Smooth muscle cell (in vitro differentiated cells): Measurements from ENCODE around the gene PPIE. TPM values are rescaled to one million over a fixed set of nuclear protein-coding genes. Genes with fewer than 3 reads are reported as not detected.
"Not testable (repeated sequence)": the region's sequence is repeated elsewhere in the genome, so short reads cannot be mapped to it uniquely, and the experiment has no call there.

Source experiments
- DNase-seq: peaks from one replicate; lab custom pipeline; 2025; ENCODE audit not compliant: unreplicated experiment; lab: John Stamatoyannopoulos, UW
- H2AFZ ChIP-seq: fragments of 200-600 bp; sonication (generic); 2 replicates; pipeline ENCODE4 v1.6.0; 2016; ENCODE audit warnings: antibody characterized with exemption, low read depth, mild to moderate bottlenecking
- H3F3A ChIP-seq: fragments of 200-600 bp; sonication (generic); 2 replicates; pipeline ENCODE4 v1.6.0; 2017; ENCODE audit warnings: antibody characterized with exemption, low read depth
- H3K27ac ChIP-seq: fragments of 200-600 bp; sonication (generic); 2 replicates; pipeline ENCODE4 v1.5.1; 2016; ENCODE audit warnings: low read depth, mild to moderate bottlenecking
- H3K27me3 ChIP-seq: fragments of 200-600 bp; sonication (generic); 2 replicates; pipeline ENCODE4 v1.6.1; 2016; ENCODE audit warnings: low read depth, mild to moderate bottlenecking
- H3K36me3 ChIP-seq: fragments of 200-600 bp; sonication (generic); 2 replicates; pipeline ENCODE4 v1.5.1; 2016; ENCODE audit warnings: low read depth
- H3K4me1 ChIP-seq: fragments of 200-600 bp; sonication (generic); 2 replicates; pipeline ENCODE4 v1.5.1; 2016; ENCODE audit warnings: low read depth
- H3K4me2 ChIP-seq: fragments of 200-600 bp; sonication (generic); 2 replicates; pipeline ENCODE4 v1.6.0; 2016; ENCODE audit warnings: mild to moderate bottlenecking
- H3K4me3 ChIP-seq: fragments of 200-600 bp; sonication (generic); 2 replicates; pipeline ENCODE4 v1.5.1; 2016; ENCODE audit warnings: mild to moderate bottlenecking
- H3K79me2 ChIP-seq: fragments of 200-600 bp; sonication (generic); 2 replicates; pipeline ENCODE4 v1.6.0; 2016; ENCODE audit warnings: low read depth, mild to moderate bottlenecking
- H3K9ac ChIP-seq: fragments of 200-600 bp; sonication (generic); 2 replicates; pipeline ENCODE4 v1.6.0; 2016; ENCODE audit warnings: low read depth
- H3K9me3 ChIP-seq: fragments of 200-600 bp; sonication (generic); replicated peaks from 2 replicates; pipeline ENCODE4 v1.5.1; 2016; ENCODE audit warnings: low read depth
- H4K20me1 ChIP-seq: fragments of 200-600 bp; sonication (generic); 2 replicates; pipeline ENCODE4 v1.6.0; 2016; ENCODE audit warnings: low read depth
- CTCF ChIP-seq: fragments of 200-600 bp; sonication (generic); IDR thresholded peaks from 2 replicates; pipeline ENCODE4 v1.5.1; 2017; ENCODE audit warnings: borderline replicate concordance, mild to moderate bottlenecking, antibody characterized with exemption; ENCODE audit not compliant: insufficient read depth, poor library complexity, severe bottlenecking
- WGBS: methylation state at CpG from one replicate; pipeline ENCODE4 v1.1.7; 2016; ENCODE audit warnings: low lambda C conversion rate; 5-methylcytosine and 5-hydroxymethylcytosine counted together
- polyA plus RNA-seq: library from polyadenylated mRNA; unstranded; fragments of >200 nt; fragmentation: Nextera tagmentation; extraction: Ambion mirVana; gene quantifications from 2 replicates; pipeline ENCODE4 v1.2.1, GENCODE V29; 2016
- total RNA-seq: library from RNA; depleted of rRNA; stranded (reverse); fragments of >200 nt; gene quantifications from 2 replicates; pipeline ENCODE4 v1.2.3, GENCODE V29; 2014

PPIE gene
- total and polyA plus RNA-seq, 2 experiments from 2014 or later, result 47.8 to 62.0 TPM

DNA sequence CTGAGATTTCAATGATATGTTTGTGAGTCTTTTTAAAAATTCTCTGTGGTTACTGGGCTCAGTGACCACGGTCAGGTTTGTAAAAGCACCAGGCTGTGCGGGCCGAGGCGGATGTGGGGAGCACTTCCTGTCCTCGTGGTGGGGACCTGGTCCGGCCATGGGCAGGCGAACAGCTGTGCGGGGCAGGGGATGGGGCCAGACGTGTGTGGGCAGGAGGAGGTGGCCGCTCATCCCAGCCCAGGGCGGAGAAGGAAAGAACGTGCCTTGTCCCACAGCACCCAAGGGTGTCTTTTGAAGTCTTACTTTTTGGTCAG is 37.7 kb downstream of the PPIE start:
- Histone ChIP-seq H3K9me3 (no peaks in the 10 kb centered on the region), H3K36me3 (no peaks in the 10 kb centered on the region), H3K4me1 (no peaks in the 10 kb centered on the region), H3K79me2 (no peaks in the 10 kb centered on the region), H4K20me1 (no peaks in the 10 kb centered on the region), H3K27ac (no peak overlapping the region), H2AFZ (no peak overlapping the region), H3K27me3 (peaks cover 12% of the 10 kb centered on the region), H3K4me3 (no peak overlapping the region), H3K9ac (no peak overlapping the region), H3K4me2 (no peak overlapping the region), H3F3A (no peaks in the 10 kb centered on the region)
- no peak for TF ChIP-seq CTCF
- no peak for DNase-seq
- WGBS, result 72% methylated on average over 12 of the region's 12 CpGs

- 90% methylated on average over 4 of the region's 4 CpGs for WGBS
Observed at GRCh38 chr1:39776886-39777285, 38.2 kb downstream of the PPIE start.

DNA sequence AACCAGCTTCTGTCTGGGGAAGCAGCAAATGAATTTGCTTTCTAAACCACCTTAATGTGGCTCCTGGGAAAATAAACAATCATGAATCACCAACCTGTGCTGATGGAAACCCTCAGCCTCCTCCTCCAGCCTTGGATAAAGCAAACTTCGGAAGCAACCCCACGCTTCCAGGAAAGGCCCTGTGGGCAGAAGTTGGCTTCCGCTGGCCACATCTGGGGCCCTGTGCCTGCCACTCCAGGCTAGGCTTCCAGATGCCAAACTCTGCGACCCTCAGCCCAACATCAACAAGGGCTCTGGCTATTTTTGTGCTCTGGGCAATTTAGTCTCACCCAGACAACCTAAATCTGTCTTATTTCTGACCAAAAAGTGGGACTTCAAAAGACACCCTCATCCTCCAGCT is 38.6 kb downstream of the PPIE start:
- H3K9me3 ChIP-seq, result no peaks in the 10 kb centered on the region
- H3K79me2 ChIP-seq, result no peaks in the 10 kb centered on the region
- no peaks in the 10 kb centered on the region for H3K4me1 ChIP-seq
- DNase-seq, result no peak
- no peak overlapping the region for H3K27ac ChIP-seq
- no peaks in the 10 kb centered on the region for H4K20me1 ChIP-seq
- no peak overlapping the region for H2AFZ ChIP-seq
- no peak overlapping the region for H3K4me2 ChIP-seq
- H3K36me3 ChIP-seq, result no peaks in the 10 kb centered on the region
- H3K4me3 ChIP-seq, result no peak overlapping the region
- 72% methylated on average over 4 of the region's 4 CpGs for WGBS
- H3K27me3 ChIP-seq, result peaks cover 12% of the 10 kb centered on the region
- no peak for TF ChIP-seq CTCF
- no peaks in the 10 kb centered on the region for H3F3A ChIP-seq
- H3K9ac ChIP-seq, result no peak overlapping the region

More at GRCh38 chr1:39776886-39777285, 38.2 kb downstream of the PPIE start:
- no peaks in the 10 kb centered on the region for H3K36me3 ChIP-seq
- H3K79me2 ChIP-seq, result no peaks in the 10 kb centered on the region
- no peak overlapping the region for H3K4me3 ChIP-seq
- H3F3A ChIP-seq, result no peaks in the 10 kb centered on the region
- H3K27me3 ChIP-seq, result peaks cover 12% of the 10 kb centered on the region
- no peak for TF ChIP-seq CTCF
- DNase-seq, result no peak
- no peaks in the 10 kb centered on the region for H4K20me1 ChIP-seq
- no peak overlapping the region for H3K27ac ChIP-seq
- no peaks in the 10 kb centered on the region for H3K9me3 ChIP-seq
- no peak overlapping the region for H3K9ac ChIP-seq
- H3K4me1 ChIP-seq, result no peaks in the 10 kb centered on the region
- H2AFZ ChIP-seq, result no peak overlapping the region
- H3K4me2 ChIP-seq, result no peak overlapping the region

- H3K4me3 ChIP-seq, H3K4me2 ChIP-seq, H3K27ac ChIP-seq, H3K9me3 ChIP-seq, H3K36me3 ChIP-seq, H3K9ac ChIP-seq, H2AFZ ChIP-seq, H4K20me1 ChIP-seq, H3F3A ChIP-seq, H3K4me1 ChIP-seq, H3K79me2 ChIP-seq, DNase-seq: not testable (repeated sequence)
- 97% methylated on average over 13 of the region's 17 CpGs for WGBS
- H3K27me3 ChIP-seq, result peaks cover 14% of the 10 kb centered on the region
Observed at GRCh38 chr1:39777896-39778295, 39.2 kb downstream of the PPIE start.

DNA sequence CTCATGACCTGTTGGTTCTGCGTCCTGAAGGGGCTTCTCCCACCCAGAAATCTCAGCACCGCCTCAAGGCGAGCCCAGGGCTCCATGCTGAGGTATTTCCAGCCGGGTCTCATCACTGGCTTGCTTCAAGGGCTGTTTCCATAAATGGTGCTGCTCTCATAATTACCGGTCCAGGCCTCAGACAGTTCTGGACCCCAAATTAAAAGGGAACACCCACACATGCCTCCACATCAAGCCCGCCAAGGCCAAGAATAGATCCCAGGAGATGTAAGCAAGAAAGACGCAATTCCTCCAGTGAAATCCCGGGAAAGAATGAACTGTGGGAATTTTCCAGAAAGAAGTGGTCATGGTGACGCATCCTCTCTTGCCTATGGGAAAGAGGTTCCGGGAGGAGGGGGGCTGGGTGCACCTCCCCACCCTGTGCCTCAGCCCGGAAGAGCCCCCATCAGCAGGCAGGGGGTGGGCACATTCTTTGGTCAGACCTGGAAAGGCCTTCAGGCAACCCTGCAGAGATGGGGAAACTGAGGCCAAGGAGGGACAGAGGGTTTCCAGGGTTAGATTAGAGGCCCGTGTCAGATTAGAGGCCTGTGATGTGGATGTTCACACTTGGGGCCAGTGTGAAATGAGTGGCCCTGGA is 39.9 kb downstream of the PPIE start:
- not testable (repeated sequence) for H3K27ac ChIP-seq, H3K9me3 ChIP-seq, H2AFZ ChIP-seq, H3K4me2 ChIP-seq, H3F3A ChIP-seq, H3K4me1 ChIP-seq, DNase-seq, H4K20me1 ChIP-seq, H3K36me3 ChIP-seq, H3K4me3 ChIP-seq, H3K79me2 ChIP-seq, H3K9ac ChIP-seq
- 87% methylated on average over 12 of the region's 12 CpGs for WGBS
- peaks cover 21% of the 10 kb centered on the region for H3K27me3 ChIP-seq
